Measurements from ENCODE around the gene THPO.

THPO gene

GRCh38 chr3:184391266-184391665 is 13.3 kb upstream of the THPO start:
- no peak for DNase-seq (ENCODE audit: low read depth)
- TF ChIP-seq CTCF (IDR thresholded peaks at IDR 0.05; ENCODE audit: control insufficient read depth, insufficient read depth, low read depth, low read length, missing control alignments): no peak
- H3K4me3 ChIP-seq (ENCODE audit: control insufficient read depth, low read depth, low read length): no peak overlapping the region

- DNase-seq (ENCODE audit: low read depth): no peak
- H3K4me3 ChIP-seq (ENCODE audit: control insufficient read depth, low read depth, low read length): no peak overlapping the region
- no peak for TF ChIP-seq CTCF (IDR thresholded peaks at IDR 0.05; ENCODE audit: control insufficient read depth, insufficient read depth, low read depth, low read length, missing control alignments)
Measured at GRCh38 chr3:184389935-184390528, 12.0 kb upstream of the THPO start.

GRCh38 chr3:184389384-184389783 is 11.4 kb upstream of the THPO start:
- no peak for DNase-seq (ENCODE audit: low read depth)
- no peak for TF ChIP-seq CTCF (IDR thresholded peaks at IDR 0.05; ENCODE audit: control insufficient read depth, insufficient read depth, low read depth, low read length, missing control alignments)
- no peak overlapping the region for H3K4me3 ChIP-seq (ENCODE audit: control insufficient read depth, low read depth, low read length)

- no peak overlapping the region for H3K4me3 ChIP-seq (ENCODE audit: control insufficient read depth, low read depth, low read length)
- no peak for TF ChIP-seq CTCF (IDR thresholded peaks at IDR 0.05; ENCODE audit: control insufficient read depth, insufficient read depth, low read depth, low read length, missing control alignments)
- no peak for DNase-seq (ENCODE audit: low read depth)
Measured at GRCh38 chr3:184388936-184389230, 10.9 kb upstream of the THPO start.

- no peak for TF ChIP-seq CTCF (IDR thresholded peaks at IDR 0.05; ENCODE audit: control insufficient read depth, insufficient read depth, low read depth, low read length, missing control alignments)
- DNase-seq (ENCODE audit: low read depth): no peak
Measured at GRCh38 chr3:184388164-184388935, 10.3 kb upstream of the THPO start.

GRCh38 chr3:184387174-184387714 is 9.2 kb upstream of the THPO start:
- no peak for DNase-seq (ENCODE audit: low read depth)
- no peak overlapping the region for H3K4me3 ChIP-seq (ENCODE audit: control insufficient read depth, low read depth, low read length)
- TF ChIP-seq CTCF (IDR thresholded peaks at IDR 0.05; ENCODE audit: control insufficient read depth, insufficient read depth, low read depth, low read length, missing control alignments): no peak

More at GRCh38 chr3:184388164-184388935, 10.3 kb upstream of the THPO start:
- H3K4me3 ChIP-seq (ENCODE audit: control insufficient read depth, low read depth, low read length): no peak overlapping the region

Data from AG09309 (cell line).